ENCODE data around the gene DNASE1L1. TPM values are rescaled to one million over a fixed set of nuclear protein-coding genes. Genes with fewer than 3 reads are reported as not detected.

The DNASE1L1 gene
- total RNA-seq, 6 experiments from 2014 or later, result 11.7 to 19.5 (median 14.9) TPM

GRCh38 chrX:154380153-154380552, 28.9 kb downstream of the DNASE1L1 start:
- WGBS (ENCODE audit: insufficient coverage, low coverage, low lambda C conversion rate, missing lambda C conversion rate), result 20% methylated on average over 1 of the region's 13 CpGs
- peak overlapping the region in 2 of 3 donors; percentile 96 to 98 for H3K27ac ChIP-seq
- TF ChIP-seq POLR2A (IDR thresholded peaks at IDR 0.05) (no peak), CTCF (IDR thresholded peaks at IDR 0.05) (no peak)
- H3K4me3 ChIP-seq, result peak overlapping the region; percentile 69 to 74 (median 74)
- H3K36me3 ChIP-seq, result no peaks in the 10 kb centered on the region
- H3K4me1 ChIP-seq, result peaks cover 0 to 3% (median 0%) of the 10 kb centered on the region in 4 donors
- no peak for ATAC-seq
- no peaks in the 10 kb centered on the region for H3K9me3 ChIP-seq
- no peaks in the 10 kb centered on the region for H3K27me3 ChIP-seq
- peak in 1 of 3 donors; percentile 52 for DNase-seq
- intact Hi-C loops (cut with DNase I), result no loop called here

- H3K27me3 ChIP-seq, result no peaks in the 10 kb centered on the region
- peak overlapping the region; percentile 92 to 98 (median 96) for H3K27ac ChIP-seq
- DNase-seq (no peak), ATAC-seq (no peak)
- intact Hi-C loops (cut with DNase I), result no loop called here
- TF ChIP-seq CTCF (IDR thresholded peaks at IDR 0.05) (no peak), POLR2A (IDR thresholded peaks at IDR 0.05) (no peak)
- H3K36me3 ChIP-seq, result no peaks in the 10 kb centered on the region
- peaks cover 0 to 3% (median 0%) of the 10 kb centered on the region in 4 donors for H3K4me1 ChIP-seq
- 42% methylated on average over 21 of the region's 38 CpGs for WGBS (ENCODE audit: insufficient coverage, low coverage, low lambda C conversion rate, missing lambda C conversion rate)
- peak overlapping the region; percentile 69 to 74 (median 74) for H3K4me3 ChIP-seq
- H3K9me3 ChIP-seq, result no peaks in the 10 kb centered on the region
Measured at GRCh38 chrX:154379569-154379951, 29.5 kb downstream of the DNASE1L1 start.

GRCh38 chrX:154378799-154379568, 30.1 kb downstream of the DNASE1L1 start, which contains the start of gene EMD:
TSS of gene EMD (plus strand) at chrX:154379295. CDS start at chrX:154379485, 190 bp downstream.
- peak within 1 kb of the TSS; percentile 92 to 98 (median 96) for H3K27ac ChIP-seq

More at GRCh38 chrX:154378799-154379568, 30.1 kb downstream of the DNASE1L1 start, which contains the start of gene EMD:
- intact Hi-C loops (cut with DNase I), result no loop called here
- 48% methylated on average over 81 of the region's 103 CpGs for WGBS (ENCODE audit: insufficient coverage, low coverage, low lambda C conversion rate, missing lambda C conversion rate)
- Histone ChIP-seq H3K4me1 (no peaks in the 10 kb centered on the region), H3K36me3 (no peaks in the 10 kb centered on the region), H3K27me3 (no peaks in the 10 kb centered on the region), H3K4me3 (peak within 1 kb of the TSS; percentile 69 to 74 (median 74)), H3K9me3 (no peaks in the 10 kb centered on the region)
- DNase-seq, result peak; percentile 96 to 99 (median 97)
- peak; percentile 69 for TF ChIP-seq POLR2A (IDR thresholded peaks at IDR 0.05)
- peak in 1 of 4 donors; percentile 11 for TF ChIP-seq CTCF (IDR thresholded peaks at IDR 0.05)
- peak; percentile 85 to 93 (median 88) for ATAC-seq
